Activated T-cell treated with anti-CD3 and anti-CD28 coated beads for 4 hours (primary cell): ENCODE measurements around the gene SLC37A1.
A peak's percentile ranks its signal among the peaks of the same experiment; 100 is the strongest.

Experiments
- DNase-seq: peaks from one replicate; pipeline ENCODE4 v3.0.0-alpha.2; 2020

SLC37A1 gene

GRCh38 chr21:42580793-42581321 is 67.2 kb downstream of the SLC37A1 start:
- DNase-seq: no peak

GRCh38 chr21:42581336-42581992 is 67.8 kb downstream of the SLC37A1 start:
- no peak for DNase-seq

GRCh38 chr21:42581993-42582786 is 68.5 kb downstream of the SLC37A1 start:
- no peak for DNase-seq

GRCh38 chr21:42582787-42583476 is 69.3 kb downstream of the SLC37A1 start:
- no peak for DNase-seq

- no peak for DNase-seq
These were observed 70.0 kb downstream of the SLC37A1 start for GRCh38 chr21:42583477-42584295.

- no peak for DNase-seq
These were observed 70.6 kb downstream of the SLC37A1 start for GRCh38 chr21:42584296-42584641.

GRCh38 chr21:42585881-42586280 is 72.2 kb downstream of the SLC37A1 start:
- no peak for DNase-seq

- DNase-seq: no peak
These were observed 72.8 kb downstream of the SLC37A1 start for GRCh38 chr21:42586406-42586805.

- no peak for DNase-seq
These were observed 73.4 kb downstream of the SLC37A1 start for GRCh38 chr21:42587036-42587435.

- no peak for DNase-seq
These were observed 76.9 kb downstream of the SLC37A1 start for GRCh38 chr21:42590431-42591131.

GRCh38 chr21:42591170-42591869 is 77.7 kb downstream of the SLC37A1 start:
- no peak for DNase-seq

GRCh38 chr21:42592156-42592820 is 78.6 kb downstream of the SLC37A1 start:
- DNase-seq: no peak

GRCh38 chr21:42593007-42593814 is 79.6 kb downstream of the SLC37A1 start:
- DNase-seq: peak; percentile 65

- no peak for DNase-seq
These were observed 81.1 kb downstream of the SLC37A1 start for GRCh38 chr21:42594616-42595282.

- DNase-seq: no peak
These were observed 81.9 kb downstream of the SLC37A1 start for GRCh38 chr21:42595283-42596187.

- no peak for DNase-seq
These were observed 83.0 kb downstream of the SLC37A1 start for GRCh38 chr21:42596657-42597056.

- no peak for DNase-seq
These were observed 84.0 kb downstream of the SLC37A1 start for GRCh38 chr21:42597487-42598158.
